Measurements from ENCODE around the gene PHACTR3.

PHACTR3 gene

DNA sequence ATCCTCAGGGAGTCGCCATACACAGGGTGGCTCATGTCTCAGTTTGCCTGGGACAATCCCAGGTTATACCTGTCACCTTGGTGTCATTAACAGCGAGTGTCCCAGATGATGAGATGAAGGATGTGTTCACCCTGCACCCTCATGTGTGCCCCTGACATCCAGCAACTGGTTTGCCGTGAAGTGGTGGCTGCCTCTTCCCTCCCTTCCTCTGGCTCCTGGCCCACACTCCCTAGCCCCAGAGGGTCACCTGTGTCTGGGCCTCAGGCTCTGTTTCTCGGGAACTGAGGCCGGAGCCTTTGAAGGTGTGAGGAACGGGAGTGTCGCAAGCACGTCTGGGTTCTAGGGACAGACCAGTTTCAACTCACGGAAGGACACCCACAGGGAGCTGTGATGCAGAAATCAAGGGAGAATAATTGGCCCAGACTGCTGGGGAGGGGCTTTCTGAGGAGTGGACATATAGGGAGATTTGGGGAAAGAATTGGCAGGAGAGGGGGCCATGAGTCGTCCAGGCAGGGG lies 35.8 kb upstream of the PHACTR3 start:
- H3K27ac ChIP-seq (ENCODE audit: low read depth, low read length, poor library complexity, severe bottlenecking) = no peak overlapping the region
- no peaks in the 10 kb centered on the region for H3K79me2 ChIP-seq (ENCODE audit: insufficient read depth, low read length)
- H2AFZ ChIP-seq (ENCODE audit: low read length) = no peak overlapping the region
- no peaks in the 10 kb centered on the region for H3K27me3 ChIP-seq (ENCODE audit: insufficient read depth, low read length)
- H3K9ac ChIP-seq (ENCODE audit: low read length) = no peak overlapping the region
- no peaks in the 10 kb centered on the region for H4K20me1 ChIP-seq (ENCODE audit: insufficient read depth, low read length)
- no peaks in the 10 kb centered on the region for H3K36me3 ChIP-seq (ENCODE audit: insufficient read depth, low read length)
- no peak overlapping the region for H3K4me3 ChIP-seq (ENCODE audit: low read depth, low read length, poor library complexity, severe bottlenecking)
- TF ChIP-seq, protein P1, sequence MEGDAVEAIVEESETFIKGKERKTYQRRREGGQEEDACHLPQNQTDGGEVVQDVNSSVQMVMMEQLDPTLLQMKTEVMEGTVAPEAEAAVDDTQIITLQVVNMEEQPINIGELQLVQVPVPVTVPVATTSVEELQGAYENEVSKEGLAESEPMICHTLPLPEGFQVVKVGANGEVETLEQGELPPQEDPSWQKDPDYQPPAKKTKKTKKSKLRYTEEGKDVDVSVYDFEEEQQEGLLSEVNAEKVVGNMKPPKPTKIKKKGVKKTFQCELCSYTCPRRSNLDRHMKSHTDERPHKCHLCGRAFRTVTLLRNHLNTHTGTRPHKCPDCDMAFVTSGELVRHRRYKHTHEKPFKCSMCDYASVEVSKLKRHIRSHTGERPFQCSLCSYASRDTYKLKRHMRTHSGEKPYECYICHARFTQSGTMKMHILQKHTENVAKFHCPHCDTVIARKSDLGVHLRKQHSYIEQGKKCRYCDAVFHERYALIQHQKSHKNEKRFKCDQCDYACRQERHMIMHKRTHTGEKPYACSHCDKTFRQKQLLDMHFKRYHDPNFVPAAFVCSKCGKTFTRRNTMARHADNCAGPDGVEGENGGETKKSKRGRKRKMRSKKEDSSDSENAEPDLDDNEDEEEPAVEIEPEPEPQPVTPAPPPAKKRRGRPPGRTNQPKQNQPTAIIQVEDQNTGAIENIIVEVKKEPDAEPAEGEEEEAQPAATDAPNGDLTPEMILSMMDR (IDR thresholded peaks at IDR 0.05; ENCODE audit: low read length) = no peak
- no peak for TF ChIP-seq EZH2 (IDR thresholded peaks at IDR 0.05; ENCODE audit: borderline replicate concordance, low read length)
- no peaks in the 10 kb centered on the region for H3K9me2 ChIP-seq (ENCODE audit: low read depth, low read length)
- H3K4me2 ChIP-seq (ENCODE audit: low read length) = no peak overlapping the region
- H3F3A ChIP-seq (ENCODE audit: insufficient read depth, low read length) = no peaks in the 10 kb centered on the region
- no peaks in the 10 kb centered on the region for H3K4me1 ChIP-seq (ENCODE audit: insufficient read depth, low read length, severe bottlenecking)
- no peaks in the 10 kb centered on the region for H3K9me3 ChIP-seq (ENCODE audit: low read length)

DNA sequence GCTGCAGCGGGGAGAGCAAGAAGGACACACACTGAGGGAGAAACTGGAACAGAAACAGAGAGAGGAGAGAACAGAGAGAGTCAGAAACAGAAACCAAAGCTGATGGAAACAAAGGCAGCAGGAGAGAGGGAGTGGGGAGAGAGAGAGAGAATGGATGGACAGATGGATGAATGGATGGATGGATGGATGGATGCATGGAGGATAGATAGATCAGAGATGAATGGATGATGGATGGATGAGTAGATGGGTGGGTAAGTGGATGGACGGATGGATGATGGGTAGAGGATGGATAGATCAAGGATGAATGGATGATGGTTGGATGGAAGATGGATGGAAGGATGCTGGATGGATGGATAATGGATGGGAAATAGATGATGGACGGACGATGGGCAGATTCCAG lies 35.0 kb upstream of the PHACTR3 start:
- no peaks in the 10 kb centered on the region for H4K20me1 ChIP-seq (ENCODE audit: insufficient read depth, low read length)
- no peaks in the 10 kb centered on the region for H3K27me3 ChIP-seq (ENCODE audit: insufficient read depth, low read length)
- no peaks in the 10 kb centered on the region for H3K79me2 ChIP-seq (ENCODE audit: insufficient read depth, low read length)
- no peak overlapping the region for H2AFZ ChIP-seq (ENCODE audit: low read length)
- no peak overlapping the region for H3K27ac ChIP-seq (ENCODE audit: low read depth, low read length, poor library complexity, severe bottlenecking)
- TF ChIP-seq EZH2 (IDR thresholded peaks at IDR 0.05; ENCODE audit: borderline replicate concordance, low read length) = no peak
- TF ChIP-seq, protein P1 (IDR thresholded peaks at IDR 0.05; ENCODE audit: low read length) = no peak
- H3K9me3 ChIP-seq (ENCODE audit: low read length) = no peaks in the 10 kb centered on the region
- H3K36me3 ChIP-seq (ENCODE audit: insufficient read depth, low read length) = no peaks in the 10 kb centered on the region
- no peaks in the 10 kb centered on the region for H3F3A ChIP-seq (ENCODE audit: insufficient read depth, low read length)
- H3K4me1 ChIP-seq (ENCODE audit: insufficient read depth, low read length, severe bottlenecking) = no peaks in the 10 kb centered on the region
- H3K9ac ChIP-seq (ENCODE audit: low read length) = no peak overlapping the region
- H3K9me2 ChIP-seq (ENCODE audit: low read depth, low read length) = no peaks in the 10 kb centered on the region
- H3K4me3 ChIP-seq (ENCODE audit: low read depth, low read length, poor library complexity, severe bottlenecking) = no peak overlapping the region
- no peak overlapping the region for H3K4me2 ChIP-seq (ENCODE audit: low read length)

DNA sequence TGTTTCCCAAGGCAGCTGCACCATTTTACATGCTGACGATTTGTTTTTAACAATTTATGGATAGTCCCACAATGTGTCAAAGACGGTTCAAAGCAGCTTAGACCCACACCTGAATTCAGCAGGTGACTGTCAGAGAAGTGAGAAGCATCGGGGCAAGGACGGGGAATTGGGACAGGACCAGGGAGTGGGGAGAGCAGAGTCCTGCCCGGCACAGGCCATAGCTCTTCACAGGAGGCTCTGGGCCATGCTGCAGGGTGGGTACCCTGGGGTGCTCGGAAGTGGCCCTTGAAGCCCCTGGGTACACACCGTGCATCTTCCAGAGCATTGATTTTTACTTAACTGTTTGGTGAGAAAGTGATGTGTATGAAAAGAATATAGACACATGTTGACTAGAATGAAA lies 33.2 kb upstream of the PHACTR3 start:
- Histone ChIP-seq H3K27me3 (ENCODE audit: insufficient read depth, low read length) (no peaks in the 10 kb centered on the region), H3F3A (ENCODE audit: insufficient read depth, low read length) (no peaks in the 10 kb centered on the region), H3K36me3 (ENCODE audit: insufficient read depth, low read length) (no peaks in the 10 kb centered on the region), H3K4me1 (ENCODE audit: insufficient read depth, low read length, severe bottlenecking) (no peaks in the 10 kb centered on the region), H3K9me2 (ENCODE audit: low read depth, low read length) (no peaks in the 10 kb centered on the region), H3K4me3 (ENCODE audit: low read depth, low read length, poor library complexity, severe bottlenecking) (no peak overlapping the region), H3K79me2 (ENCODE audit: insufficient read depth, low read length) (no peaks in the 10 kb centered on the region), H3K4me2 (ENCODE audit: low read length) (no peak overlapping the region), H3K9ac (ENCODE audit: low read length) (no peak overlapping the region), H2AFZ (ENCODE audit: low read length) (no peak overlapping the region), H3K27ac (ENCODE audit: low read depth, low read length, poor library complexity, severe bottlenecking) (no peak overlapping the region), H3K9me3 (ENCODE audit: low read length) (no peaks in the 10 kb centered on the region), H4K20me1 (ENCODE audit: insufficient read depth, low read length) (no peaks in the 10 kb centered on the region)
- TF ChIP-seq EZH2 (IDR thresholded peaks at IDR 0.05; ENCODE audit: borderline replicate concordance, low read length) = no peak
- TF ChIP-seq, protein P1 (IDR thresholded peaks at IDR 0.05; ENCODE audit: low read length) = no peak

All from OCI-LY1 (cell line).